Fibroblast of the aortic adventitia (primary cell): ENCODE measurements around the gene C9orf72. TPM values are rescaled to one million over a fixed set of nuclear protein-coding genes. Genes with fewer than 3 reads are reported as not detected.

Experiments used
- DNase-seq: peaks from one replicate; pipeline ENCODE4 v3.0.0-alpha.2; 2010; ENCODE audit warnings: low read depth
- H3K4me3 ChIP-seq: 2 replicates; pipeline ENCODE4 v1.5.1; 2011; ENCODE audit warnings: low read depth, mild to moderate bottlenecking, control low read depth, low read length, moderate library complexity
- CTCF ChIP-seq: IDR thresholded peaks from 2 replicates; pipeline ENCODE4 v1.5.1; 2011; ENCODE audit warnings: mild to moderate bottlenecking, low read length, control low read depth, inconsistent platforms; ENCODE audit not compliant: insufficient read depth
- total RNA-seq: library from RNA; depleted of rRNA; stranded (reverse); fragments of >200 nt; gene quantifications from 2 replicates; pipeline ENCODE4 v1.2.3, GENCODE V29; 2012; ENCODE audit warnings: low replicate concordance

Gene C9orf72
- total RNA-seq, 1 donor: 7.5 TPM

- no peak for TF ChIP-seq CTCF
- H3K4me3 ChIP-seq: no peak overlapping the region
- no peak for DNase-seq
Measured at GRCh38 chr9:27602954-27603353, 29.7 kb upstream of the C9orf72 start.

GRCh38 chr9:27602142-27602861, 29.0 kb upstream of the C9orf72 start:
- no peak for TF ChIP-seq CTCF

GRCh38 chr9:27601396-27601795, 28.1 kb upstream of the C9orf72 start:
- TF ChIP-seq CTCF: no peak
- DNase-seq: no peak
- H3K4me3 ChIP-seq: no peak overlapping the region

More at GRCh38 chr9:27602142-27602861, 29.0 kb upstream of the C9orf72 start:
- H3K4me3 ChIP-seq: no peak overlapping the region
- DNase-seq: no peak

GRCh38 chr9:27600256-27600655, 27.0 kb upstream of the C9orf72 start:
- no peak overlapping the region for H3K4me3 ChIP-seq
- TF ChIP-seq CTCF: no peak
- no peak for DNase-seq

- H3K4me3 ChIP-seq: no peak overlapping the region
- TF ChIP-seq CTCF: no peak
Measured at GRCh38 chr9:27599870-27600238, 26.6 kb upstream of the C9orf72 start.

GRCh38 chr9:27599102-27599869, 26.0 kb upstream of the C9orf72 start:
- DNase-seq: no peak
- no peak overlapping the region for H3K4me3 ChIP-seq
- no peak for TF ChIP-seq CTCF

More at GRCh38 chr9:27599870-27600238, 26.6 kb upstream of the C9orf72 start:
- no peak for DNase-seq
